Liver (tissue), 9 donors: ENCODE measurements around the gene TADA2A. TPM values are rescaled to one million over a fixed set of nuclear protein-coding genes. Genes with fewer than 3 reads are reported as not detected.

ENCODE experiments used
- DNase-seq: peaks from one replicate; pipeline ENCODE4 v3.0.0-alpha.2; 2017; ENCODE audit warnings: low spot score
- H3K27ac ChIP-seq, 2 donors: one replicate each; pipeline ENCODE4 v1.7.0; 2013; ENCODE audit warnings: inconsistent platforms in 2 of 2, low read length in 2 of 2, control low read depth in 1 of 2, low read depth in 1 of 2, mild to moderate bottlenecking in 1 of 2
- H3K27me3 ChIP-seq, 4 donors: one replicate each; pipeline versions ENCODE4 v1.6.1 to v1.7.0; 2013; ENCODE audit warnings: low read length in 3 of 4, inconsistent platforms in 1 of 4, mild to moderate bottlenecking in 1 of 4, moderate library complexity in 1 of 4; ENCODE audit not compliant: control insufficient read depth in 4 of 4, insufficient read depth in 4 of 4
- H3K36me3 ChIP-seq, 4 donors: one replicate each; pipeline versions ENCODE4 v1.6.1 to v1.7.0; 2013; ENCODE audit warnings: low read length in 3 of 4, mild to moderate bottlenecking in 3 of 4, low read depth in 1 of 4, moderate library complexity in 1 of 4; ENCODE audit not compliant: control insufficient read depth in 4 of 4, insufficient read depth in 3 of 4
- H3K4me1 ChIP-seq, 4 donors: one replicate each; pipeline versions ENCODE4 v1.6.1 to v1.7.0; 2013; ENCODE audit warnings: low read length in 3 of 4, mild to moderate bottlenecking in 3 of 4, moderate library complexity in 1 of 4; ENCODE audit not compliant: control insufficient read depth in 4 of 4, insufficient read depth in 4 of 4
- H3K4me3 ChIP-seq, 3 donors: one replicate each; pipeline versions ENCODE4 v1.6.1 to v1.7.0; 2013; ENCODE audit warnings: low read length in 3 of 3, control low read depth in 1 of 3, low read depth in 1 of 3, mild to moderate bottlenecking in 1 of 3
- H3K9ac ChIP-seq, 2 donors: one replicate each; pipeline ENCODE4 v1.7.0; 2013; ENCODE audit warnings: low read length in 2 of 2, mild to moderate bottlenecking in 2 of 2, moderate library complexity in 2 of 2, control low read depth in 1 of 2, low read depth in 1 of 2
- H3K9me3 ChIP-seq, 4 donors: one replicate each; pipeline versions ENCODE4 v1.6.1 to v1.7.0; 2013; ENCODE audit warnings: low read length in 3 of 4; ENCODE audit not compliant: control insufficient read depth in 4 of 4
- ATF3 ChIP-seq: IDR thresholded peaks from 2 replicates; pipeline ENCODE4 v1.6.1; 2016; ENCODE audit warnings: antibody characterized with exemption
- CTCF ChIP-seq: fragments of 150-350 bp; IDR thresholded peaks from 2 replicates; pipeline ENCODE4 v1.5.1; 2017; ENCODE audit warnings: improper control_type of control experiment, low read depth, low read length; ENCODE audit not compliant: missing input control
- EGR1 ChIP-seq, 2 donors: IDR thresholded peaks; 2 replicates each; pipeline ENCODE4 v1.6.1; 2016 to 2018; ENCODE audit warnings: antibody characterized with exemption in 2 of 2, low read depth in 2 of 2
- FOXA1 ChIP-seq: IDR thresholded peaks from 2 replicates; pipeline ENCODE4 v1.6.1; 2016; ENCODE audit warnings: antibody characterized with exemption
- FOXA2 ChIP-seq: IDR thresholded peaks from 2 replicates; pipeline ENCODE4 v1.6.1; 2016; ENCODE audit warnings: antibody characterized with exemption
- GABPA ChIP-seq, 2 donors: IDR thresholded peaks in 1 of 2; conservative IDR thresholded peaks in 1 of 2; 2 replicates each; pipeline ENCODE4 v1.6.1; 2016; ENCODE audit warnings: antibody characterized with exemption in 2 of 2, mild to moderate bottlenecking in 1 of 2, moderate library complexity in 1 of 2
- HNF4A ChIP-seq, 2 donors: conservative IDR thresholded peaks; 2 replicates each; pipeline ENCODE4 v1.6.1; 2016; ENCODE audit warnings: antibody characterized with exemption in 2 of 2, mild to moderate bottlenecking in 2 of 2
- HNF4G ChIP-seq: IDR thresholded peaks from 2 replicates; pipeline ENCODE4 v1.6.1; 2016; ENCODE audit warnings: antibody characterized with exemption
- JUND ChIP-seq, 2 donors: IDR thresholded peaks; 2 replicates each; pipeline ENCODE4 v1.6.1; 2016; ENCODE audit warnings: antibody characterized with exemption in 2 of 2
- RAD21 ChIP-seq, 2 donors: IDR thresholded peaks; 2 replicates each; pipeline ENCODE4 v1.6.1; 2016; ENCODE audit warnings: antibody characterized with exemption in 2 of 2, mild to moderate bottlenecking in 2 of 2
- REST ChIP-seq: IDR thresholded peaks from 2 replicates; pipeline ENCODE4 v1.6.1; 2016; ENCODE audit warnings: antibody characterized with exemption, mild to moderate bottlenecking
- RXRA ChIP-seq, 2 donors: IDR thresholded peaks; 2 replicates each; pipeline ENCODE4 v1.6.1; 2017 to 2018; ENCODE audit warnings: antibody characterized with exemption in 2 of 2, mild to moderate bottlenecking in 1 of 2
- SP1 ChIP-seq: IDR thresholded peaks from 2 replicates; pipeline ENCODE4 v1.6.1; 2018; ENCODE audit warnings: antibody characterized with exemption, mild to moderate bottlenecking
- TAF1 ChIP-seq: conservative IDR thresholded peaks from 2 replicates; pipeline ENCODE4 v1.6.1; 2016; ENCODE audit warnings: antibody characterized with exemption, mild to moderate bottlenecking
- YY1 ChIP-seq: IDR thresholded peaks from 2 replicates; pipeline ENCODE4 v1.6.1; 2016; ENCODE audit warnings: antibody characterized with exemption, mild to moderate bottlenecking
- ZBTB33 ChIP-seq: IDR thresholded peaks from 2 replicates; pipeline ENCODE4 v1.6.1; 2016; ENCODE audit warnings: antibody characterized with exemption
- WGBS: extraction: QIAGEN DNeasy Blood & Tissue Kit; methylation state at CpG from one replicate; pipeline ENCODE4 v1.1.7; 2013; 5-methylcytosine and 5-hydroxymethylcytosine counted together
- polyA plus RNA-seq, 2 donors: library from polyadenylated mRNA; stranded (reverse) in 1 of 2; unstranded in 1 of 2; fragments of 200-250 nt in 1 of 2; fragments of >200 nt in 1 of 2; fragmentation: Nextera tagmentation in 1 of 2; extraction: Ambion mirVana in 1 of 2; gene quantifications; one replicate each; pipeline versions ENCODE4 v1.2.1 to v1.2.3, GENCODE V29; 2013 to 2015
- total RNA-seq, 2 donors: library from RNA; depleted of rRNA; stranded (reverse); fragments of >200 nt; gene quantifications; one replicate each; pipeline ENCODE4 v1.2.3, GENCODE V29; 2014
- donor health status: healthy.
- donor health status: healthy.
- donor health status: healthy.
- donor health status: healthy.
- donor health status: healthy.

Gene TADA2A
- total and polyA plus RNA-seq, 4 donors = 2.8 to 13.4 (median 8.2) TPM

- Histone ChIP-seq H3K36me3 (peaks cover 5 to 40% (median 35%) of the 10 kb centered on the region in 4 donors), H3K27me3 (no peaks in the 10 kb centered on the region), H3K4me1 (no peaks in the 10 kb centered on the region), H3K27ac (no peak overlapping the region), H3K4me3 (no peak overlapping the region), H3K9ac (no peak overlapping the region), H3K9me3 (no peaks in the 10 kb centered on the region)
- WGBS = 80% methylated on average over 5 of the region's 5 CpGs
- no peak for DNase-seq
- no peak for TF ChIP-seq RXRA (IDR thresholded peaks at IDR 0.05)
- TF ChIP-seq REST = no peak
- no peak for TF ChIP-seq RAD21 (IDR thresholded peaks at IDR 0.05)
- no peak for TF ChIP-seq GABPA (IDR thresholded peaks at IDR 0.05 in 1 of 2, conservative IDR thresholded peaks at IDR 0.05 in 1 of 2)
- no peak for TF ChIP-seq FOXA1
- TF ChIP-seq TAF1 = no peak
- no peak for TF ChIP-seq HNF4G
- TF ChIP-seq YY1 = no peak
- no peak for TF ChIP-seq FOXA2
These were observed 112.7 kb downstream of the TADA2A start for GRCh38 chr17:37519251-37519985.

GRCh38 chr17:37520174-37520573 is 113.5 kb downstream of the TADA2A start:
- Histone ChIP-seq H3K4me1 (no peaks in the 10 kb centered on the region), H3K9ac (no peak overlapping the region), H3K27me3 (no peaks in the 10 kb centered on the region), H3K36me3 (peaks cover 5 to 43% (median 33%) of the 10 kb centered on the region in 4 donors), H3K4me3 (no peak overlapping the region), H3K27ac (no peak overlapping the region), H3K9me3 (no peaks in the 10 kb centered on the region)
- TF ChIP-seq SP1 (no peak), CTCF (no peak)
- WGBS = 94% methylated on average over 8 of the region's 8 CpGs
- DNase-seq = no peak

GRCh38 chr17:37521821-37522220 is 115.1 kb downstream of the TADA2A start:
- TF ChIP-seq SP1 = no peak
- TF ChIP-seq CTCF = no peak
- TF ChIP-seq EGR1 (IDR thresholded peaks at IDR 0.05; ENCODE audit: low read depth in 2 of 2) = no peak
- TF ChIP-seq RXRA (IDR thresholded peaks at IDR 0.05) = no peak
- no peak for TF ChIP-seq FOXA1
- TF ChIP-seq GABPA (IDR thresholded peaks at IDR 0.05 in 1 of 2, conservative IDR thresholded peaks at IDR 0.05 in 1 of 2) = no peak
- no peak for TF ChIP-seq FOXA2
- no peak for TF ChIP-seq ZBTB33
- no peak for TF ChIP-seq TAF1
- TF ChIP-seq YY1 = no peak
- TF ChIP-seq HNF4A (conservative IDR thresholded peaks at IDR 0.05) = no peak
- TF ChIP-seq JUND (IDR thresholded peaks at IDR 0.05) = no peak
- no peak for TF ChIP-seq ATF3
- peaks cover 2 to 47% (median 32%) of the 10 kb centered on the region in 4 donors for H3K36me3 ChIP-seq
- 96% methylated on average over 5 of the region's 5 CpGs for WGBS

More at GRCh38 chr17:37521821-37522220, 115.1 kb downstream of the TADA2A start:
- H3K4me3 ChIP-seq = no peak overlapping the region
- DNase-seq = no peak
- H3K9me3 ChIP-seq = no peaks in the 10 kb centered on the region
- no peak overlapping the region for H3K27ac ChIP-seq
- H3K27me3 ChIP-seq = no peaks in the 10 kb centered on the region
- no peak overlapping the region for H3K9ac ChIP-seq
- H3K4me1 ChIP-seq = no peaks in the 10 kb centered on the region
